ENCODE results near the gene TMEM271.

The TMEM271 gene

DNA sequence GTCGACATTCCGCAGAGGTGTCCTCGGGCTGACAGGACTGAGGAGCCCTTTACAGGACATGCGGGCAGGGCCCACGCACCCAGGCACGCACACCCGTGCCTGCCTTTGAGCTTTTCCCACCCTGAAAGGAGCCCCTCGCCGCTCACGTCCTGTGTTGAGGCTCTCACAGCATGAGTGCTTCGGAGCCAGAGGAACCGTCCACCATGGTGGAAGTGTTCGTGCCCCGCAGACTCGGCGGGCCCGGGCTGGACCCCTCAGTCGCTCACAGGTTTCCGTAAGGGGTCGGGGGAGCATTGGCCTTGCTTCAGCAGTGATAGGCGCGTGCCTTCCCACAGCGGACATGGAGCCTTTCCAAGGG is 40.2 kb downstream of the TMEM271 start:
- H3K4me1 ChIP-seq (ENCODE audit: control insufficient read depth, insufficient read depth, low read length, poor library complexity, severe bottlenecking) = no peaks in the 10 kb centered on the region
- WGBS, 2 experiments (ENCODE audit: insufficient coverage in 2 of 2) = 93 to 96% methylated on average over 21 to 23 of the region's 23 CpGs
- H3K9me3 ChIP-seq (ENCODE audit: control insufficient read depth, low read length) = no peaks in the 10 kb centered on the region
- H3K4me3 ChIP-seq (ENCODE audit: extremely low read depth, insufficient read depth, low read length, poor library complexity, severe bottlenecking) = no peak overlapping the region
- H3K27ac ChIP-seq (ENCODE audit: low read depth, low read length, severe bottlenecking) = no peak overlapping the region
- peaks cover 69% of the 10 kb centered on the region for H3K36me3 ChIP-seq (ENCODE audit: control insufficient read depth, insufficient read depth, low read length)

DNA sequence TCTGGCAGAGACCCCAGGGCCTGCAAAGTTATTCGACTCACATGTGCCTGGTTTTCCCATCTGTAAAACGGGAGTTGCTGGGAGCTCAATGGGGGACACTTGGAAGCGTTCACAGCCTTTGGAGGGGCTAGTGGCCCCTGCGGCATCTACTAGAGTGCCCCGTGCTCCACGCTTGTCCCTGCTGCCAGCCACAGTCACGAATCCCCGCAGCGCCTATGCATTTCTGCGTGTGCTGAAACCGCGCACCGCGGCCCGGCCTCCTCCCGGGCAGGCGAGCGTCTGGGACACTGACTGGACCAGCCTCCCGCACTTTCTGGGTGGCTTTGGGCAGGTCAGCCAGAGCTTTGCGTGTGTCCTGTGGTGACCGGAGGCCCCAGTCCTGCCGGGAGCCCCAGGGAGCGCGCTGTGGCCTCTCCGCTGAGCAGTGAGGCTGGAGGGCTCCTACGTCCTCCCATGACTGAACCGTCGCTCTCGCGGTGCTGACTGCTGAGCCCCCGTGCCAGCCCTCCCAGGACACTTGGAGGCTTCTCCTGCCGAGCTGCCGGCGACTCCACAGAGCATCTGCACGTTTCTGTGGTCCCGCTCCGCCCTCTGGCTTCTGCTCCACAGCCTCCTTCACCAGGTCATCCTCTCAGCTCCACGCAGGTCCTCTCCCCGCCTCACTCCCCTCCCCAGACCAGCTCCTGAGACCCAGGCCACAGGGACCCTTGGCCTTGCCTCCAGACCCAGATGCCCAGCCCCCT is 40.7 kb downstream of the TMEM271 start:
- no peak overlapping the region for H3K4me3 ChIP-seq (ENCODE audit: extremely low read depth, insufficient read depth, low read length, poor library complexity, severe bottlenecking)
- H3K27ac ChIP-seq (ENCODE audit: low read depth, low read length, severe bottlenecking) = no peak overlapping the region
- WGBS, 2 experiments (ENCODE audit: insufficient coverage in 2 of 2) = 93 to 96% methylated on average over 39 of the region's 39 CpGs
- peaks cover 74% of the 10 kb centered on the region for H3K36me3 ChIP-seq (ENCODE audit: control insufficient read depth, insufficient read depth, low read length)
- H3K4me1 ChIP-seq (ENCODE audit: control insufficient read depth, insufficient read depth, low read length, poor library complexity, severe bottlenecking) = no peaks in the 10 kb centered on the region
- H3K9me3 ChIP-seq (ENCODE audit: control insufficient read depth, low read length) = no peaks in the 10 kb centered on the region

GRCh38 chr4:534576-535151 is 41.4 kb downstream of the TMEM271 start:
- H3K9me3 ChIP-seq (ENCODE audit: control insufficient read depth, low read length) = no peaks in the 10 kb centered on the region
- no peak overlapping the region for H3K4me3 ChIP-seq (ENCODE audit: extremely low read depth, insufficient read depth, low read length, poor library complexity, severe bottlenecking)
- H3K27ac ChIP-seq (ENCODE audit: low read depth, low read length, severe bottlenecking) = no peak overlapping the region
- H3K4me1 ChIP-seq (ENCODE audit: control insufficient read depth, insufficient read depth, low read length, poor library complexity, severe bottlenecking) = no peaks in the 10 kb centered on the region
- H3K36me3 ChIP-seq (ENCODE audit: control insufficient read depth, insufficient read depth, low read length) = peaks cover 81% of the 10 kb centered on the region
- 93 to 95% methylated on average over 11 to 21 of the region's 22 CpGs for WGBS, 2 experiments (ENCODE audit: insufficient coverage in 2 of 2)

DNA sequence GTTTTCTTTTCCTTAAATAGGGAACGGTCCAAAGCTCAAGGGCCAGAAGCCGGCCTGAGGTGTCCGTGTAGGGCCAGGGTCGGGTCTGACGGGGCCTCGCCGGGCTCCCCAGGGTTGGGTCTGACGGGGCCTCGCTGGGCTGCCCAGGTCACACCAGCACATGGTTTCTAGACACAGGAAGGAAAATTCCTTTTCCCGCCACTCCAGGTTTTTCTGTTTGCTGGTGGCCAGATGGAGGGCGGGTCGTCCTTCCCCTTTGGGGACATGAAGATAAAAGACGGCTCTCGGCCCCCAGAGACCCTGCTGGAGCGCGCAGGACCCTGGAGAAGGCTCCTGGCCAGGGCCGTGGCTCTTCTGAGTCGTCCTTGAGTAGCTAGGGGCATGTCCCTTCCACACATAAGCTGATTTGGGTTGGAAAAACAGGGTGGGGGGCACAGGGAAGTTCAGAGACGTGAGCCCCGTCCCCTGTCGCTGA is 42.0 kb downstream of the TMEM271 start:
- Histone ChIP-seq H3K36me3 (ENCODE audit: control insufficient read depth, insufficient read depth, low read length) (peaks cover 82% of the 10 kb centered on the region), H3K4me3 (ENCODE audit: extremely low read depth, insufficient read depth, low read length, poor library complexity, severe bottlenecking) (no peak overlapping the region), H3K27ac (ENCODE audit: low read depth, low read length, severe bottlenecking) (no peak overlapping the region), H3K4me1 (ENCODE audit: control insufficient read depth, insufficient read depth, low read length, poor library complexity, severe bottlenecking) (no peaks in the 10 kb centered on the region), H3K9me3 (ENCODE audit: control insufficient read depth, low read length) (no peaks in the 10 kb centered on the region)
- 91 to 95% methylated on average over 15 to 19 of the region's 21 CpGs for WGBS, 2 experiments (ENCODE audit: insufficient coverage in 2 of 2)

DNA sequence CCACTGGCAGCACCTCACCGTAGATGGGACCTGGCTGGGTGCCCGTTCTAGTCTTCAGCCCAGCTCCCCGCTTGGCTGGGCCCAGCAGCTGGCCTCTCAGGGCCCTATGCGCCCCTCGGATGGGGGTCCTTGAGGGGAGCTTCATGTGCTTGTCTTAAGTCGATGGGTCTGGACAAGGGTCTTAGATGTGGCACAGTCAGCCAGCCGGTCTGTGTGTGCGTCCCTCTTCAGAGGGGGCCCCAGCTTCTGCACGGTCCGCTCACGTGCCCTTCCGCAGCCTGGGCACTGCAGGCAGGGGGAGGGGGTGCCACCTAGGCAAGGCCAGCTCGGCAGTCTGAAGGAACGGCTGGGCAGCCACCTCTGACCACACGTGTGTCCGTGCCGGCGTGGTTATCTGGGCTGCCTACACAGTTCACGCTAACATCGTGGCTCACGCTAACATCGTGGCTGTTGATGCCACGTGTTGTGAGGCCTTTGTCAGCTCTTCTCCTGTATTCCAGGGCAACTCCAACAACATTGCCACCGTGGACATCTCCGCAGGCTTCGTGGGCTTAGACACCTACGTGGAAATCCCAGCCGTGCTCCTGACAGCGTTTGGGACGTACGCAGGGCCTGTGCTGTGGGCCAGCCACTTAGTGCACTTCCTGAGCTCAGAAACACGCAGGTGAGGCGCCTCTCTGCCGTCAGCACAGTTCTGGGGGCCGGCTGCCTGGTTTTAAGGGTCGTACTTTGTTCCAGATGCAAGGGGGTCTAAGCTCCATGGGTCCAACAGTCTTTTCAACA is 42.6 kb downstream of the TMEM271 start:
- H3K4me1 ChIP-seq (ENCODE audit: control insufficient read depth, insufficient read depth, low read length, poor library complexity, severe bottlenecking) = no peaks in the 10 kb centered on the region
- H3K4me3 ChIP-seq (ENCODE audit: extremely low read depth, insufficient read depth, low read length, poor library complexity, severe bottlenecking) = no peak overlapping the region
- peaks cover 84% of the 10 kb centered on the region for H3K36me3 ChIP-seq (ENCODE audit: control insufficient read depth, insufficient read depth, low read length)
- no peaks in the 10 kb centered on the region for H3K9me3 ChIP-seq (ENCODE audit: control insufficient read depth, low read length)
- 94 to 97% methylated on average over 32 to 35 of the region's 36 CpGs for WGBS, 2 experiments (ENCODE audit: insufficient coverage in 2 of 2)
- no peak overlapping the region for H3K27ac ChIP-seq (ENCODE audit: low read depth, low read length, severe bottlenecking)

GRCh38 chr4:532588-533317 is 43.3 kb downstream of the TMEM271 start:
- WGBS, 2 experiments (ENCODE audit: insufficient coverage in 2 of 2) = 95 to 99% methylated on average over 10 of the region's 10 CpGs
- H3K27ac ChIP-seq (ENCODE audit: low read depth, low read length, severe bottlenecking) = no peak overlapping the region

GRCh38 chr4:531721-532565 is 44.2 kb downstream of the TMEM271 start:
- Histone ChIP-seq H3K4me1 (ENCODE audit: control insufficient read depth, insufficient read depth, low read length, poor library complexity, severe bottlenecking) (no peaks in the 10 kb centered on the region), H3K27ac (ENCODE audit: low read depth, low read length, severe bottlenecking) (no peak overlapping the region), H3K9me3 (ENCODE audit: control insufficient read depth, low read length) (no peaks in the 10 kb centered on the region), H3K36me3 (ENCODE audit: control insufficient read depth, insufficient read depth, low read length) (peaks cover 76% of the 10 kb centered on the region), H3K4me3 (ENCODE audit: extremely low read depth, insufficient read depth, low read length, poor library complexity, severe bottlenecking) (no peak overlapping the region)
- WGBS, 2 experiments (ENCODE audit: insufficient coverage in 2 of 2) = 88 to 96% methylated on average over 17 of the region's 17 CpGs

More at GRCh38 chr4:532588-533317, 43.3 kb downstream of the TMEM271 start:
- peaks cover 78% of the 10 kb centered on the region for H3K36me3 ChIP-seq (ENCODE audit: control insufficient read depth, insufficient read depth, low read length)
- no peak overlapping the region for H3K4me3 ChIP-seq (ENCODE audit: extremely low read depth, insufficient read depth, low read length, poor library complexity, severe bottlenecking)
- H3K9me3 ChIP-seq (ENCODE audit: control insufficient read depth, low read length) = no peaks in the 10 kb centered on the region
- H3K4me1 ChIP-seq (ENCODE audit: control insufficient read depth, insufficient read depth, low read length, poor library complexity, severe bottlenecking) = no peaks in the 10 kb centered on the region

- H3K9me3 ChIP-seq (ENCODE audit: control insufficient read depth, low read length) = no peaks in the 10 kb centered on the region
- H3K27ac ChIP-seq (ENCODE audit: low read depth, low read length, severe bottlenecking) = no peak overlapping the region
- H3K4me1 ChIP-seq (ENCODE audit: control insufficient read depth, insufficient read depth, low read length, poor library complexity, severe bottlenecking) = no peaks in the 10 kb centered on the region
- WGBS, 2 experiments (ENCODE audit: insufficient coverage in 2 of 2) = 92 to 97% methylated on average over 11 of the region's 11 CpGs
- peaks cover 73% of the 10 kb centered on the region for H3K36me3 ChIP-seq (ENCODE audit: control insufficient read depth, insufficient read depth, low read length)
- no peak overlapping the region for H3K4me3 ChIP-seq (ENCODE audit: extremely low read depth, insufficient read depth, low read length, poor library complexity, severe bottlenecking)
Observed at GRCh38 chr4:531076-531475, 45.0 kb downstream of the TMEM271 start.

DNA sequence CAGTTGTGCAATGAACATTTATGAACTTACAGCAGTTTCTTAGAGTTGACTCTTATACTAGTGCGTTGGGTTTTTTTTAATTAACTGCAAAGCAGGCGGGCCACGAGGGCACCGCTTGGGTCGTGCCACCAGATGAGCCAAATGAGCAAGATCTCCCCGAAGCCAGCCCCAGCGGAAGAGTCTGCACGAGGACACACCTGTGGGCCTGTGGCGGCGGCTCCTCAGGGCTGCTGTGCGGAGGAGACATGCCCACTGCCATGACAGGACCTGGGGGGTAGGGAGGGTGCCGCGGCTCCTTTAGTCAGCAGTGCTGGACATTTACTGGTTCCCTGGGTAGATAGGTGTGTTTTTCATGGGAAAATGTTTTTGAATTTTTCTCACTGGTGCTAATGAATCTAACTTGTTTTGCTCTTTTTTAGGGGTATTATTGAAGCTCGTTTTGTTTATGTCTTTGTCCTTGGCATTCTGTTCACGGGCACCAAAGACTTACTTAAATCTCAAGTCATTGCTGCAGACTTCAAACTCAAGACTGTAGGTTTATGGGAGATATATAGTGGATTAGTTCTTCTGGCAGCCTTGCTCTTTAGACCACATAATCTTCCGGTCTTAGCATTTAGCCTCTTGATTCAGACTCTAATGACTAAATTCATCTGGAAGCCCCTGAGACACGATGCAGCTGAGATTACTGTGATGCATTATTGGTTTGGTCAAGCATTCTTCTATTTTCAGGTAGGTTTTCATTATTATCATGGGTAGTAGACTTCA is 45.9 kb downstream of the TMEM271 start:
- no peak overlapping the region for H3K4me3 ChIP-seq (ENCODE audit: extremely low read depth, insufficient read depth, low read length, poor library complexity, severe bottlenecking)
- no peaks in the 10 kb centered on the region for H3K4me1 ChIP-seq (ENCODE audit: control insufficient read depth, insufficient read depth, low read length, poor library complexity, severe bottlenecking)
- no peaks in the 10 kb centered on the region for H3K9me3 ChIP-seq (ENCODE audit: control insufficient read depth, low read length)
- 86 to 87% methylated on average over 11 to 13 of the region's 17 CpGs for WGBS, 2 experiments (ENCODE audit: insufficient coverage in 2 of 2)
- H3K36me3 ChIP-seq (ENCODE audit: control insufficient read depth, insufficient read depth, low read length) = peaks cover 77% of the 10 kb centered on the region
- H3K27ac ChIP-seq (ENCODE audit: low read depth, low read length, severe bottlenecking) = no peak overlapping the region

All from mesodermal cell (in vitro differentiated cells).